ENCODE results near the gene CUL2.
"Not testable (repeated sequence)": the region's sequence is repeated elsewhere in the genome, so short reads cannot be mapped to it uniquely, and the experiment has no call there.

Gene CUL2

GRCh38 chr10:34978080-34978479 is 112.1 kb downstream of the CUL2 start:
- H3K4me3 ChIP-seq (ENCODE audit: low read length), result no peak overlapping the region
- peak; percentile 68 for DNase-seq (ENCODE audit: low read depth)
- TF ChIP-seq, protein P1, sequence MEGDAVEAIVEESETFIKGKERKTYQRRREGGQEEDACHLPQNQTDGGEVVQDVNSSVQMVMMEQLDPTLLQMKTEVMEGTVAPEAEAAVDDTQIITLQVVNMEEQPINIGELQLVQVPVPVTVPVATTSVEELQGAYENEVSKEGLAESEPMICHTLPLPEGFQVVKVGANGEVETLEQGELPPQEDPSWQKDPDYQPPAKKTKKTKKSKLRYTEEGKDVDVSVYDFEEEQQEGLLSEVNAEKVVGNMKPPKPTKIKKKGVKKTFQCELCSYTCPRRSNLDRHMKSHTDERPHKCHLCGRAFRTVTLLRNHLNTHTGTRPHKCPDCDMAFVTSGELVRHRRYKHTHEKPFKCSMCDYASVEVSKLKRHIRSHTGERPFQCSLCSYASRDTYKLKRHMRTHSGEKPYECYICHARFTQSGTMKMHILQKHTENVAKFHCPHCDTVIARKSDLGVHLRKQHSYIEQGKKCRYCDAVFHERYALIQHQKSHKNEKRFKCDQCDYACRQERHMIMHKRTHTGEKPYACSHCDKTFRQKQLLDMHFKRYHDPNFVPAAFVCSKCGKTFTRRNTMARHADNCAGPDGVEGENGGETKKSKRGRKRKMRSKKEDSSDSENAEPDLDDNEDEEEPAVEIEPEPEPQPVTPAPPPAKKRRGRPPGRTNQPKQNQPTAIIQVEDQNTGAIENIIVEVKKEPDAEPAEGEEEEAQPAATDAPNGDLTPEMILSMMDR (IDR thresholded peaks at IDR 0.05; ENCODE audit: insufficient read depth, low read depth, low read length, missing control alignments), result no peak

DNA sequence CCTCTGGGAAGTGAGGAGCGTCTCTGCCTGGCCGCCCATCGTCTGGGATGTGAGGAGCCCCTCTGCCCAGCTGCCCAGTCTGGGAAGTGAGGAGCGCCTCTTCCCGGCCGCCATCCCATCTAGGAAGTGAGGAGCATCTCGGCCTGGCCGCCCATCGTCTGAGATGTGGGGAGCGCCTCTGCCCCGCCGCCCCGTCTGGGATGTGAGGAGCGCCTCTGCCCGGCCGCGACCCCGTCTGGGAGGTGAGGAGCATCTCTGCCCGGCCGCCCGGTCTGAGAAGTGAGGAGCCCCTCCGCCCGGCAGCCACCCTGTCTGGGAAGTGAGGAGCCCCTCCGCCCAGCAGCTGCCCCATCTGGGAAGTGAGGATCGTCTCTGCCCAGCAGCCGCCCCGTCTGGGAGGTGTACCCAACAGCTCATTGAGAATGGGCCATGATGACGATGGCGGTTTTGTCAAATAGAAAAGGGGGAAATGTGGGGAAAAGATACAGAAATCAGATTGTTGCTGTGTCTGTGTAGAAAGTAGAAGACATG is 113.7 kb downstream of the CUL2 start:
- not testable (repeated sequence) for DNase-seq (ENCODE audit: low read depth)

GRCh38 chr10:34974364-34975065 is 115.6 kb downstream of the CUL2 start:
- DNase-seq (ENCODE audit: low read depth), result peak; percentile 37
- TF ChIP-seq, protein P1 (IDR thresholded peaks at IDR 0.05; ENCODE audit: insufficient read depth, low read depth, low read length, missing control alignments), result peak; percentile 30
- H3K4me3 ChIP-seq (ENCODE audit: low read length), result peak overlapping the region; percentile 29

More for the DNA sequence above, 113.7 kb downstream of the CUL2 start:
- H3K4me3 ChIP-seq (ENCODE audit: low read length), result not testable (repeated sequence)

DNA sequence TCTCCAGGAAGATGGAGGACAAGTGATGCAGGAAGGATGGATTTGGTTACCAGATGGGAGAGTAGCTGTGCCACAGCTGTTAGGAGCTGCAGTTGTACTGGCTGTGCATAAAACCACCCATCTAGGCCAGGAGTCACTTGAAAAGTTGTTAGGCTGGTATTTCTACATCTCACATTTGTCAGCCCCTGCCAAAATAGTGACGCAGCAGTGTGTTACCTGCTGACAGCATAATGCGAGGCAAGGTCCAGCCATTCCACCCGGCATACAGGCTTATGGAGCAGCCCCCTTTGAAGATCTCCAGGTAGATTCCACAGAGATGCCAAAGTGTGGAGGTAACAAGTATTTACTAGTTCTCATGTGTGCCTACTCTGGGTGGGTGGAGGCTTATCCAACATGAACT is 116.4 kb downstream of the CUL2 start:
- peak overlapping the region; percentile 29 for H3K4me3 ChIP-seq (ENCODE audit: low read length)
- DNase-seq (ENCODE audit: low read depth), result peak; percentile 95

GRCh38 chr10:34973121-34973520 is 117.0 kb downstream of the CUL2 start:
- DNase-seq (ENCODE audit: low read depth); H3K4me3 ChIP-seq (ENCODE audit: low read length): not testable (repeated sequence)

- H3K4me3 ChIP-seq (ENCODE audit: low read length), result not testable (repeated sequence)
These were observed 117.5 kb downstream of the CUL2 start for GRCh38 chr10:34972591-34972990.

GRCh38 chr10:34971606-34972334 is 118.4 kb downstream of the CUL2 start:
- H3K4me3 ChIP-seq (ENCODE audit: low read length); DNase-seq (ENCODE audit: low read depth): not testable (repeated sequence)

More at GRCh38 chr10:34972591-34972990, 117.5 kb downstream of the CUL2 start:
- DNase-seq (ENCODE audit: low read depth), result peak; percentile 61

DNA sequence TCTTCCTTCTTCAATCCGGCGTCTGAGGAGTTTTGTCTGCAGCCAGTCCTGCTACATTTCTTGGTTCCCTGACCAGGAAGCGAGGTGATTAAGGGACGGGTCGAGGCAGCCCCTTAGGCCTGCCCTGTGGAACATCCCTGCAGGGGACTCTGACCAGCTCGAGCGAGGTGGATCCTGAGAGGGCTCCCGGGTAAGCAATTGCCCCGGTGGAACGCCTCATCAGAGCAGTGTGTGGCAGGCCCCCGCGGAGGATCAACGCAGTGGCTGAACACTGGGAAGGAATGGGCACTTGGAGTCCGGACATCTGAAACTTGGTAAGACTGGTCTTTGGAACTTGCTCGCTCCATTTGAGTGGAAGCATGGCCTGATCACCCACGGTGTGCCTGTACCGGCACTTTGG is 121.0 kb downstream of the CUL2 start:
- TF ChIP-seq, protein P1 (IDR thresholded peaks at IDR 0.05; ENCODE audit: insufficient read depth, low read depth, low read length, missing control alignments), result no peak
- no peak overlapping the region for H3K4me3 ChIP-seq (ENCODE audit: low read length)
- no peak for DNase-seq (ENCODE audit: low read depth)

- H3K4me3 ChIP-seq (ENCODE audit: low read length), result no peak overlapping the region
- TF ChIP-seq, protein P1 (IDR thresholded peaks at IDR 0.05; ENCODE audit: insufficient read depth, low read depth, low read length, missing control alignments), result no peak
- no peak for DNase-seq (ENCODE audit: low read depth)
These were observed 122.7 kb downstream of the CUL2 start for GRCh38 chr10:34967335-34967880.
